Ascending aorta (tissue), 2 donors: ENCODE measurements around the gene TRPM3. TPM values are rescaled to one million over a fixed set of nuclear protein-coding genes. Genes with fewer than 3 reads are reported as not detected.

Experiments
- DNase-seq, 2 donors: peaks; one replicate each; pipeline ENCODE4 v3.0.0-alpha.2; 2019; ENCODE audit warnings: low spot score in 2 of 2
- H3K27ac ChIP-seq, 2 donors: fragments of 200-600 bp; sonication (generic); one replicate each; pipeline ENCODE4 v1.5.1; 2016 to 2017; ENCODE audit warnings: mild to moderate bottlenecking in 1 of 2
- H3K27me3 ChIP-seq: fragments of 200-600 bp; sonication (generic); one replicate; pipeline ENCODE4 v1.5.1; 2017
- H3K36me3 ChIP-seq, 2 donors: fragments of 200-600 bp; sonication (generic); one replicate each; pipeline ENCODE4 v1.5.1; 2016
- H3K4me1 ChIP-seq, 2 donors: fragments of 200-600 bp; sonication (generic); one replicate each; pipeline ENCODE4 v1.5.1; 2016 to 2017; ENCODE audit warnings: mild to moderate bottlenecking in 1 of 2
- H3K4me3 ChIP-seq, 2 donors: fragments of 200-600 bp; sonication (generic); one replicate each; pipeline ENCODE4 v1.5.1; 2016 to 2017; ENCODE audit warnings: mild to moderate bottlenecking in 1 of 2
- H3K9me3 ChIP-seq, 2 donors: fragments of 200-600 bp; sonication (generic); one replicate each; pipeline ENCODE4 v1.5.1; 2016
- intact Hi-C: fragments of 100-400 bp; cut with DNase I; formaldehyde crosslinking; loops from one replicate; pipeline ENCODE4 v1.15.1; 2023
- total RNA-seq: library from RNA; depleted of rRNA; stranded (reverse); fragments of >200 nt; gene quantifications from one replicate; pipeline ENCODE4 v1.1.0, GENCODE V29; 2016
- TF ChIP-seq, protein P1 (sequence below), 3 experiments: fragments of 200-600 bp in 2 of 3; fragments of 450-650 bp in 1 of 3; sonication (generic) in 2 of 3; IDR thresholded peaks; one replicate each; pipeline ENCODE4 v1.5.1; 2016 to 2019; ENCODE audit warnings: antibody characterized with exemption in 3 of 3, mild to moderate bottlenecking in 1 of 3, moderate library complexity in 1 of 3

TRPM3 gene
- total RNA-seq, 1 donor from 2014 or later: 3.3 TPM

DNA sequence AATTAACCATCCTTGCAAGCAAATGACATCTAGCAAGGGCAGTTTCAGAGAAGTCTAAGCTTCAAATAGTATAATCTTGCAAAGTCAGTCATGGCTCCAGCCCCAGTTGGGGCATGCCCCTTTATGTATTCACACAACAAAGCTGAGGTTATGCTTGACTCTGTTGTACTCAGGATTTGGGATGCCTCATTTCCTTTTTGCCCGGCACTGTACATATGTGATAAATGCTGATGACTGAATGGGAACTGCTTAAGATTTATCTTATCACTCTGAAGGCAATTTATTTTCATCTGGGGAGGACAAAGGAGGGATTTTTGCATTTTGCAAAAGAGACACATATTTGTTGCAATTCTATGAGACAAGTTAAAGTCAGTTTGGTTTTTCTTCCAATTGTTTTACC, 219.2 kb downstream of the TRPM3 start:
- Histone ChIP-seq H3K36me3 (no peaks in the 10 kb centered on the region), H3K9me3 (no peaks in the 10 kb centered on the region), H3K4me3 (no peak overlapping the region), H3K4me1 (no peaks in the 10 kb centered on the region), H3K27me3 (no peaks in the 10 kb centered on the region), H3K27ac (no peak overlapping the region)
- DNase-seq: no peak
- TF ChIP-seq, protein P1, sequence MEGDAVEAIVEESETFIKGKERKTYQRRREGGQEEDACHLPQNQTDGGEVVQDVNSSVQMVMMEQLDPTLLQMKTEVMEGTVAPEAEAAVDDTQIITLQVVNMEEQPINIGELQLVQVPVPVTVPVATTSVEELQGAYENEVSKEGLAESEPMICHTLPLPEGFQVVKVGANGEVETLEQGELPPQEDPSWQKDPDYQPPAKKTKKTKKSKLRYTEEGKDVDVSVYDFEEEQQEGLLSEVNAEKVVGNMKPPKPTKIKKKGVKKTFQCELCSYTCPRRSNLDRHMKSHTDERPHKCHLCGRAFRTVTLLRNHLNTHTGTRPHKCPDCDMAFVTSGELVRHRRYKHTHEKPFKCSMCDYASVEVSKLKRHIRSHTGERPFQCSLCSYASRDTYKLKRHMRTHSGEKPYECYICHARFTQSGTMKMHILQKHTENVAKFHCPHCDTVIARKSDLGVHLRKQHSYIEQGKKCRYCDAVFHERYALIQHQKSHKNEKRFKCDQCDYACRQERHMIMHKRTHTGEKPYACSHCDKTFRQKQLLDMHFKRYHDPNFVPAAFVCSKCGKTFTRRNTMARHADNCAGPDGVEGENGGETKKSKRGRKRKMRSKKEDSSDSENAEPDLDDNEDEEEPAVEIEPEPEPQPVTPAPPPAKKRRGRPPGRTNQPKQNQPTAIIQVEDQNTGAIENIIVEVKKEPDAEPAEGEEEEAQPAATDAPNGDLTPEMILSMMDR (IDR thresholded peaks at IDR 0.05): no peak
- intact Hi-C loops: no loop called here

DNA sequence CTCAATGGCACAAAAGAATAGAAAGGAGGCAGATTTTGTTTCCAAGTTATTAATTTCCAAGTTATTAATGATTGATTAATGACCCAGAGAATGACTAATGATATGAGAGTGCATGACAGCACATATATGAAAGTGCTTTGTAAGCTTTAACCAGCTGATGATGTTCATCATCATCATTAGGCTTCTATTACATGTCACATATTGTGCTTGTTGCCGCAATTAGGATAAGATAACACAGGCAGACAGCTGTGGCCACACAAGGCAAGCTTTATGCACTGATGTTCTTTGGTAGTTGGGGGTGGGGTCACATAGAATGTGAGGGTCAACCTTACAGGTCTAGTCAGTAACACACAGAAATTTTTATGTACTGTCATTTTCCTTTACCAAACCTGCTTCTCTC, 219.7 kb downstream of the TRPM3 start:
- H3K27ac ChIP-seq: no peak overlapping the region
- intact Hi-C loops: no loop called here
- DNase-seq: no peak

DNA sequence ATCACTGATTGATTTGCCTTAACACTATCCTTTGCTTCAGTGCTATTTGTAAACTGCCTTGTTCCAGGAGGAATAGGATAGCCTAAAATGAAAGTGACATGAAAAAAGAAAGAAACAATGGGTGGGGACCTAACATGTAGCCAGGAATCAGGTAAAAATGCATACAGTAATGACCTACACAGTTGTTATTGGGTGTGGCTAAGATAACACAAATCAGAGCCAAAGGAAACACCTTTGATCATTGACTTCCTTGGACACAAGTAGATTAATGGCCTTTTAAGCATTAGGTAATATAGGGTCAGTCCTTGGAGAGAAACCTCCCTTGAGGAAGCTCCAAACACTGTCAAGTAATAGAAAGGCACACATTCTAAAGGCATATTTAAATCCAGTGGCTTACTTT, 220.4 kb downstream of the TRPM3 start:
- H3K27ac ChIP-seq: no peak overlapping the region
- no peaks in the 10 kb centered on the region for H3K27me3 ChIP-seq
- DNase-seq: no peak
- no peaks in the 10 kb centered on the region for H3K9me3 ChIP-seq
- TF ChIP-seq, protein P1 (IDR thresholded peaks at IDR 0.05): no peak
- H3K4me3 ChIP-seq: no peak overlapping the region
- H3K36me3 ChIP-seq: no peaks in the 10 kb centered on the region
- H3K4me1 ChIP-seq: no peaks in the 10 kb centered on the region
- intact Hi-C loops: no loop called here

More for the DNA sequence above, 219.7 kb downstream of the TRPM3 start:
- TF ChIP-seq, protein P1 (IDR thresholded peaks at IDR 0.05): no peak
- Histone ChIP-seq H3K4me1 (no peaks in the 10 kb centered on the region), H3K36me3 (no peaks in the 10 kb centered on the region), H3K27me3 (no peaks in the 10 kb centered on the region), H3K4me3 (no peak overlapping the region), H3K9me3 (no peaks in the 10 kb centered on the region)

DNA sequence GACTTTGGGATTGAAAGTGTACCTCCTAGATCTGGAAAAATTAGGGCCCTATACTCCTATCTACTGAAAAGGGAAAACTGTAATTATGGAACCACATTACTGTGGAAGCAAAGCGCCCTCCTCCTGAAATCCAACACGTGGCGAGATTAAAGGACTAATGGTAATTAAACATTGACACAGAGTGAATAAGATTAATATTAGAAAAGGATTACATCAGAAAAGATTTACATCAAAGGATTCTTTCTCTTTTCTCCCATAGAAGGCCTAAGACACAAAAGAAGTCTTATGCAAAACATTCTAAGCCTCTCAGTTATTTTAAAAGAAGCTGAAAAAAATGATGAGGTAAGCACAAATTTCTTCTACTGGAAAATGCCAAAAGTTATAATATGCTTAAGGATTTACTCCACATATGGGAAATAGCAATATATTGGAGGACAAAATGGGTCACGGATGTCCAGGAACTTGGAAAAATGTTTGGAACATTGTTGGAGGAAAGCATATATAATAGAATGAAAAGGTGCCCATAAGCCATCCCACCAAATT, 227.8 kb downstream of the TRPM3 start:
- no peaks in the 10 kb centered on the region for H3K27me3 ChIP-seq
- TF ChIP-seq, protein P1 (IDR thresholded peaks at IDR 0.05): no peak

DNA sequence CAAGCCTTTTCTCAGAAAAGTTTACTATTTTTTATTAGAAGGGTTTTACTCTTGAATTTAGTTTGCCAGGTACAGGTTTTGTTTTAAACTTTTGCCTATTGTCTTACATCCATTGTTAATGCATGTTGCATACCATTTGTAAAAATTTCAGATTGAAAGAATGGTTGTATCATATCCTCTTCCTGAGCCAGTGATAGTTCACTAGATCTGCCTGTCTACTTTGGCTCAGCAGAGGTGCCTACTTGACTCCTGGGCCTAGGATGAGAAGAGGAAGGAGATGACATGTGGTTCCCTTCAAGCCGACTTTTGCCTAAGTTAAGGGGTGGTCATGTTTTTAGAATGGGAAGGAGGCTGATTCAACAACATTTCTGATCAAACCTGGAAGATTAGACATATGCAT, 232.9 kb downstream of the TRPM3 start:
- Histone ChIP-seq H3K4me3 (no peak overlapping the region), H3K27me3 (no peaks in the 10 kb centered on the region), H3K27ac (no peak overlapping the region), H3K4me1 (no peaks in the 10 kb centered on the region), H3K9me3 (no peaks in the 10 kb centered on the region), H3K36me3 (no peaks in the 10 kb centered on the region)
- TF ChIP-seq, protein P1 (IDR thresholded peaks at IDR 0.05): no peak
- no peak for DNase-seq
- intact Hi-C loops: no loop called here

More for the DNA sequence above, 227.8 kb downstream of the TRPM3 start:
- no peak for DNase-seq
- no peaks in the 10 kb centered on the region for H3K36me3 ChIP-seq
- no peak overlapping the region for H3K27ac ChIP-seq
- no peaks in the 10 kb centered on the region for H3K4me1 ChIP-seq
- intact Hi-C loops: no loop called here
- H3K4me3 ChIP-seq: no peak overlapping the region
- H3K9me3 ChIP-seq: no peaks in the 10 kb centered on the region

DNA sequence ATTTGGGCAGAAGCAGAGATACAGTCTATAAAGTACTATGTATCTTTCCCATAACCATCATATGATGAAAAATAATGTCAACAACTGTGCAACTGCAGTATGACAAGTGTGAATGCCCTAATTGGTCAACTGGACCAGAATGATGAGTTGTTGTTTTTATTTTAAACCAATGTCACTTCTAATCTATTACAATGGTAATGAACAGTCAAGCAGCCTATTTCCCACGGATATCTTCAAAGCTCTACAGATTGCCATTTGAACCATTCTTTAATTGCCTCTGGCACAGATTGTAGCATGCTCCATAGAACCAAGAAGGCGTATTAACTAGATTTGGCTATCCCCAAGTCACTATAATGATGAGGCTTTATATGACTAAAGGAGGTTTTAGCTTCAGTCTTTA, 233.6 kb downstream of the TRPM3 start:
- Histone ChIP-seq H3K27me3 (no peaks in the 10 kb centered on the region), H3K36me3 (no peaks in the 10 kb centered on the region), H3K4me3 (no peak overlapping the region), H3K4me1 (no peaks in the 10 kb centered on the region), H3K27ac (no peak overlapping the region), H3K9me3 (no peaks in the 10 kb centered on the region)
- intact Hi-C loops: no loop called here
- no peak for DNase-seq
- TF ChIP-seq, protein P1 (IDR thresholded peaks at IDR 0.05): no peak
